Gastroesophageal sphincter (tissue), 3 donors: ENCODE results near the gene ATG14.

ENCODE experiments used
- CTCF ChIP-seq, 4 experiments: fragments of 200-600 bp in 2 of 4; fragments of 450-650 bp in 2 of 4; sonication (generic) in 1 of 4; IDR thresholded peaks; one replicate each; pipeline ENCODE4 v1.5.1; 2017 to 2019; ENCODE audit warnings: antibody characterized with exemption in 4 of 4, mild to moderate bottlenecking in 2 of 4, moderate library complexity in 2 of 4
- POLR2A ChIP-seq, 2 donors: fragments of 450-650 bp; IDR thresholded peaks; one replicate each; pipeline ENCODE4 v1.6.1; 2017; ENCODE audit warnings: antibody characterized with exemption in 2 of 2, mild to moderate bottlenecking in 2 of 2, moderate library complexity in 1 of 2

GRCh38 chr14:55458800-55459515 lies 47.3 kb upstream of the ATG14 start:
- TF ChIP-seq CTCF (IDR thresholded peaks at IDR 0.05) (no peak), POLR2A (IDR thresholded peaks at IDR 0.05) (no peak)
